Activated CD8-positive, alpha-beta T cell treated with anti-CD3 and anti-CD28 coated beads, Interleukin-2, amount 10 ng/mL, durations not matched to agents 7 days and 5 days (primary cell): ENCODE data around the gene VAMP2. TPM values are rescaled to one million over a fixed set of nuclear protein-coding genes. Genes with fewer than 3 reads are reported as not detected.
A peak's percentile ranks its signal among the peaks of the same experiment; 100 is the strongest.

Source experiments
- ATAC-seq: fragments of 150-1000 bp; cut with Tn5 transposase; one replicate; pipeline ENCODE4 v1.10.0; 2021; ENCODE audit warnings: moderate library complexity
- CTCF ChIA-PET: fragments of 350-600 bp; sonication (Branson Sonifier 250); formaldehyde crosslinking; loops from one replicate; lab custom pipeline; 2021; ENCODE audit warnings: antibody characterized with exemption; lab: Charles Lee
- POLR2A ChIA-PET: fragments of 350-600 bp; sonication (Branson Sonifier 250); formaldehyde crosslinking; loops from one replicate; lab custom pipeline; 2021; ENCODE audit warnings: antibody characterized with exemption; lab: Charles Lee
- DNase-seq: peaks from one replicate; pipeline ENCODE4 v3.0.0-alpha.2; 2020
- H3K27ac Mint-ChIP-seq: one replicate; pipeline ENCODE4 v1.8.0; 2021; ENCODE audit warnings: mild to moderate bottlenecking, mixed read lengths
- H3K27me3 Mint-ChIP-seq: one replicate; pipeline ENCODE4 v1.8.0; 2021; ENCODE audit warnings: low read depth, mixed read lengths
- H3K36me3 Mint-ChIP-seq: one replicate; pipeline ENCODE4 v1.8.0; 2021; ENCODE audit warnings: low read depth, mixed read lengths
- H3K4me1 Mint-ChIP-seq: one replicate; pipeline ENCODE4 v1.8.0; 2021; ENCODE audit warnings: low read depth, mixed read lengths
- H3K4me3 Mint-ChIP-seq: one replicate; pipeline ENCODE4 v1.8.0; 2021; ENCODE audit warnings: mild to moderate bottlenecking, mixed read lengths
- H3K9me3 Mint-ChIP-seq: one replicate; pipeline ENCODE4 v1.8.0; 2022; ENCODE audit warnings: mixed read lengths; ENCODE audit not compliant: insufficient read depth
- total RNA-seq, 2 experiments: library from RNA; stranded (reverse); gene quantifications; one replicate each; pipeline ENCODE4 v1.2.3, GENCODE V29; 2021

VAMP2 gene
- total RNA-seq, 2 experiments from 2014 or later, result 56.3 to 56.7 TPM

DNA sequence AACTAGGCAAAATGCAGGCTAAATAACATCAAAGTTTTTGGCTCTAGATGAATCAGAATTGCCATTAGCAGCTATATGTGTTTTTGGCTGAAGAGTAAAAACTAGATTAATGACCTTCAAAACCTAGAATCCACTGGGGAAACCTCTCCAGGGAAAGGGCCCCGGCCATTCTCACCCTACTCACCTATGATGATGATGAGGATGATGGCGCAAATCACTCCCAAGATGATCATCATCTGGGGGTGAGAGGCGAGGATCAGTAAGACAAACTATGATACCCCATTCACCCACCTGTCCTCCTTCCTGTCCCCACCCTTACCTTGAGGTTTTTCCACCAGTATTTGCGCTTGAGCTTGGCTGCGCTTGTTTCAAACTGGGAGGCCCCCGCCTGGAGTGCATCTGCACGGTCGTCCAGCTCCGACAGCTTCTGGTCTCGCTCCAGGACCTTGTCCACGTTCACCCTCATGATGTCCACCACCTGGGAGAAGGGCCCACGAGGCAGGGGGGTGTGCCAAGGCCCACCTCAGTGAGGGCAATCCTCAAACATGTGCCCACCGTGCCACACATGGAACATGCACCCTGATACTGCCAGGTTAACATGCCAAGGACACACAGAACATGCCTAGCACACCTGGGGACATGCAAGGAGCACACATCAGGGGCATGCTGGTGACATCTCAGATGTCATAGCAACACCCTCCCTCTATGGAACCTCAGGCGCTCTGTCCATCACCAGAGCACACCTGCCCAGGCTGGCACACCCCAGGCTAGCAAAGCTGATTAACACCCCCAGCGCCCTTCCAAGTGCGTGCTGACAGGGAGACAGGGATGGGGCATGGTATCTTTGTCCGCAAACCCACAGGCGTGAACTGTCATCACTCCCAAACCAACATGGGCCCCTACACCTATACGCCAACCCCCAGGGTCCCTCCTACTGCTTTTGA is 1.2 kb downstream of the VAMP2 start:
- Mint-ChIP-seq H3K36me3 (peaks cover 35% of the 10 kb centered on the region), H3K9me3 (no peaks in the 10 kb centered on the region), H3K4me1 (peaks cover 59% of the 10 kb centered on the region), H3K27me3 (no peaks in the 10 kb centered on the region), H3K27ac (peak overlapping the region; percentile 93), H3K4me3 (peak overlapping the region; percentile 79)
- POLR2A ChIA-PET, result interaction anchor here (0.6 to 8.3 kb wide), 8 partner anchors 12 to 59 kb away, joined by 3 to 343 read pairs (median 4); partner anchors contain the start of genes HES7 and TMEM107
- ATAC-seq (no peak), DNase-seq (no peak)
- CTCF ChIA-PET, result interaction anchor here (0.7 to 14.0 kb wide), 6 partner anchors 23 to 216 kb away, joined by 3 to 165 read pairs (median 6); partner anchors contain the start of gene ALOXE3

DNA sequence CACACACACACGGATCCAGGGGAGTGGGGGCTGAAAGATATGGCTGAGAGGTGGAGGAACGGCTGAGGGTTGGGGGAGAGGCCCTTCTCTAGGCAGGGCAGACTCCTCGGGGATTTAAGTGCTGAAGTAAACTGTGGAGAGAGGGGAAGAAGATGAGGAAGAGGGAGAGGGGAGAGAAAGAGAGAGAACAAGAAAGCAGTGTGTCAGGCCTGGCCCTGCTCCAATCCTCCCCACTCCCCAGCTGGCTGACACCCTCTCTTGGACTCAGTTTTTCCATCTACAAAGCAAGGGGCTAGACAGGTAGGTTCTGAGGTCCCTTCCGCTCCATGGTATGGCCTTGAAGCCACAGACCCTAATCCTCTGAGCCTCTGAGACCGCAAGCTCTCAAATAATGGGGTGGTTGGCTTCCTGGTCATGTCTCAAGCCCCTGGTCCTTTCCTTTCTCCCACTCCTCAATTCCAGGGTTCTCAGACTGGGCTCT is 2.0 kb downstream of the VAMP2 start:
- Mint-ChIP-seq H3K27me3 (no peaks in the 10 kb centered on the region), H3K36me3 (peaks cover 34% of the 10 kb centered on the region), H3K4me3 (peak overlapping the region; percentile 79), H3K4me1 (peaks cover 59% of the 10 kb centered on the region), H3K9me3 (no peaks in the 10 kb centered on the region), H3K27ac (peak overlapping the region; percentile 93)
- ATAC-seq, result no peak
- POLR2A ChIA-PET, result interaction anchor here (0.6 to 8.3 kb wide), 6 partner anchors 13 to 60 kb away, joined by 4 to 343 read pairs (median 4); partner anchors contain the start of genes HES7 and TMEM107
- DNase-seq, result no peak
- CTCF ChIA-PET, result interaction anchor here (0.7 to 14.0 kb wide), 6 partner anchors 23 to 217 kb away, joined by 3 to 165 read pairs (median 6); partner anchors contain the start of gene ALOXE3

GRCh38 chr17:8160224-8160577 is 2.5 kb downstream of the VAMP2 start:
- DNase-seq, result no peak
- ChIA-PET POLR2A (interaction anchor here (8.3 kb wide), 1 partner anchor 14 kb away, joined by 343 read pairs; no protein-coding TSS in a partner anchor), CTCF (interaction anchor here (1.1 to 14.0 kb wide), 5 partner anchors 22 to 217 kb away, joined by 3 to 165 read pairs (median 7); partner anchors contain the start of gene ALOXE3)
- Mint-ChIP-seq H3K27ac (peak overlapping the region; percentile 93), H3K36me3 (peaks cover 34% of the 10 kb centered on the region), H3K4me3 (no peak overlapping the region), H3K4me1 (peaks cover 58% of the 10 kb centered on the region), H3K27me3 (no peaks in the 10 kb centered on the region), H3K9me3 (no peaks in the 10 kb centered on the region)
- ATAC-seq, result no peak

- H3K4me1 Mint-ChIP-seq, result peaks cover 52% of the 10 kb centered on the region
- no peaks in the 10 kb centered on the region for H3K27me3 Mint-ChIP-seq
- no peaks in the 10 kb centered on the region for H3K9me3 Mint-ChIP-seq
- peak overlapping the region; percentile 72 for H3K27ac Mint-ChIP-seq
- POLR2A ChIA-PET, result interaction anchor here (0.6 to 8.3 kb wide), 4 partner anchors 9 to 741 kb away, joined by 3 to 343 read pairs (median 4); no protein-coding TSS in a partner anchor
- peak overlapping the region; percentile 27 for H3K4me3 Mint-ChIP-seq
- peaks cover 34% of the 10 kb centered on the region for H3K36me3 Mint-ChIP-seq
- DNase-seq (no peak), ATAC-seq (no peak)
- CTCF ChIA-PET, result interaction anchor here (0.8 to 14.0 kb wide), 8 partner anchors 8 to 99 kb away, joined by 3 to 165 read pairs (median 7); partner anchors contain the start of genes ALOXE3 and HES7
Observed at GRCh38 chr17:8159459-8160223, 3.1 kb downstream of the VAMP2 start.

GRCh38 chr17:8159032-8159400 is 3.7 kb downstream of the VAMP2 start:
- no peak for DNase-seq
- H3K9me3 Mint-ChIP-seq, result no peaks in the 10 kb centered on the region
- ChIA-PET CTCF (interaction anchor here (0.7 to 14.0 kb wide), 13 partner anchors 8 to 65 kb away, joined by 3 to 165 read pairs (median 4); partner anchors contain the start of genes ALOXE3 and HES7), POLR2A (interaction anchor here (0.6 to 8.3 kb wide), 4 partner anchors 15 to 39 kb away, joined by 4 to 343 read pairs (median 6); no protein-coding TSS in a partner anchor)
- H3K27me3 Mint-ChIP-seq, result no peaks in the 10 kb centered on the region
- H3K27ac Mint-ChIP-seq, result peak overlapping the region; percentile 87
- H3K36me3 Mint-ChIP-seq, result peaks cover 36% of the 10 kb centered on the region
- peaks cover 46% of the 10 kb centered on the region for H3K4me1 Mint-ChIP-seq
- ATAC-seq, result no peak
- H3K4me3 Mint-ChIP-seq, result no peak overlapping the region

DNA sequence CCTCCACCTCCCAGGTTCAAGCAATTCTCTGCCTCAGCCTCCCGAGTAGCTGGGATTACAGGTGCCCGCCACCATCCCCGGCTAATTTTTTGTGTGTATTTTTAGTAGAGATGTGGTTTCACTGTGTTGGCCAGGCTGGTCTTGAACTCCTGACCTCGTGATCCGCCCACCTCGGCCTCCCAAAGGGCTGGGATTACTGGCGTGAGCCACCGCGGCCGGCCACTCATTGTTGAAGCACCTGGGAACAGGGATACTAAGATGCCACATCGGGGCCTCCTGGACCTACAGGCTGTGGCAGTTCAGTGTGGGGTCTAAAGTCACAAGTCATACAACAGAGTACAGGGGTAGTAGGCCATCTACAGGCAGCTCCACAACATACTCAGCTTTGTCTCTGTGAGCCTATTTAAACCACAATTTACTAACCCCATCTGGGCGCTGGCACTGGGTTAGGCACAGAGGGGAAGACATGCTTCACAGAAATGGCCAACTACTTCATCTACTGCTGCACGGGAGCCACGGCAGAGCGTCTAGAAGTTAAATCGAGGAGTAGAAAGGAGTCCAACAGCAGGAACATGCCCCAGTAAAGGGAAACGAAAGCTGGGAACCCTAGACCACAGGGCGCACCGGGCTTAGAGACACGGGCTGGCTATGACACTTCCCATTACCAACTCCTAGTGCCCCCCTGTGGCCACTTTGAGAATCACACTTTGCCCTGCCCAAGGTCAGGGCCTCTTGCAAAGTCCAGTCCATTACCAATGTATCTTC is 4.3 kb downstream of the VAMP2 start:
- Mint-ChIP-seq H3K4me3 (peak overlapping the region; percentile 2), H3K27me3 (no peaks in the 10 kb centered on the region), H3K9me3 (no peaks in the 10 kb centered on the region), H3K27ac (peak overlapping the region; percentile 87), H3K4me1 (peaks cover 40% of the 10 kb centered on the region), H3K36me3 (peaks cover 37% of the 10 kb centered on the region)
- no peak for ATAC-seq
- ChIA-PET CTCF (interaction anchor here (0.7 to 14.0 kb wide), 16 partner anchors 9 to 169 kb away, joined by 3 to 165 read pairs (median 4); partner anchors contain the start of genes ALOXE3 and HES7), POLR2A (interaction anchor here (0.6 to 8.3 kb wide), 6 partner anchors 12 to 40 kb away, joined by 3 to 343 read pairs (median 4); no protein-coding TSS in a partner anchor)
- peak; percentile 93 for DNase-seq

GRCh38 chr17:8156246-8156992 is 6.3 kb downstream of the VAMP2 start:
- Mint-ChIP-seq H3K27me3 (no peaks in the 10 kb centered on the region), H3K4me3 (no peak overlapping the region), H3K36me3 (peaks cover 31% of the 10 kb centered on the region), H3K9me3 (no peaks in the 10 kb centered on the region), H3K4me1 (peaks cover 36% of the 10 kb centered on the region), H3K27ac (no peak overlapping the region)
- POLR2A ChIA-PET, result interaction anchor here (0.7 to 8.1 kb wide), 24 partner anchors 8 to 700 kb away, joined by 3 to 164 read pairs (median 6); partner anchors contain the start of genes ALOXE3, AURKB, BORCS6 and CTC1
- DNase-seq (peak; percentile 100), ATAC-seq (peak; percentile 82)
- CTCF ChIA-PET, result interaction anchor here (0.8 to 14.0 kb wide), 10 partner anchors 13 to 144 kb away, joined by 3 to 165 read pairs (median 5); partner anchors contain the start of genes ALOXE3 and HES7

GRCh38 chr17:8155996-8156245 is 6.8 kb downstream of the VAMP2 start:
- CTCF ChIA-PET, result interaction anchor here (0.8 to 14.0 kb wide), 7 partner anchors 12 to 95 kb away, joined by 3 to 165 read pairs (median 5); partner anchors contain the start of genes ALOXE3 and HES7
- ATAC-seq (no peak), DNase-seq (no peak)
- POLR2A ChIA-PET, result interaction anchor here (0.6 to 8.1 kb wide), 24 partner anchors 8 to 701 kb away, joined by 3 to 164 read pairs (median 6); partner anchors contain the start of genes ALOXE3, BORCS6, CTC1 and HES7
- Mint-ChIP-seq H3K27ac (no peak overlapping the region), H3K36me3 (peaks cover 26% of the 10 kb centered on the region), H3K9me3 (no peaks in the 10 kb centered on the region), H3K4me3 (no peak overlapping the region), H3K4me1 (peaks cover 32% of the 10 kb centered on the region), H3K27me3 (no peaks in the 10 kb centered on the region)

DNA sequence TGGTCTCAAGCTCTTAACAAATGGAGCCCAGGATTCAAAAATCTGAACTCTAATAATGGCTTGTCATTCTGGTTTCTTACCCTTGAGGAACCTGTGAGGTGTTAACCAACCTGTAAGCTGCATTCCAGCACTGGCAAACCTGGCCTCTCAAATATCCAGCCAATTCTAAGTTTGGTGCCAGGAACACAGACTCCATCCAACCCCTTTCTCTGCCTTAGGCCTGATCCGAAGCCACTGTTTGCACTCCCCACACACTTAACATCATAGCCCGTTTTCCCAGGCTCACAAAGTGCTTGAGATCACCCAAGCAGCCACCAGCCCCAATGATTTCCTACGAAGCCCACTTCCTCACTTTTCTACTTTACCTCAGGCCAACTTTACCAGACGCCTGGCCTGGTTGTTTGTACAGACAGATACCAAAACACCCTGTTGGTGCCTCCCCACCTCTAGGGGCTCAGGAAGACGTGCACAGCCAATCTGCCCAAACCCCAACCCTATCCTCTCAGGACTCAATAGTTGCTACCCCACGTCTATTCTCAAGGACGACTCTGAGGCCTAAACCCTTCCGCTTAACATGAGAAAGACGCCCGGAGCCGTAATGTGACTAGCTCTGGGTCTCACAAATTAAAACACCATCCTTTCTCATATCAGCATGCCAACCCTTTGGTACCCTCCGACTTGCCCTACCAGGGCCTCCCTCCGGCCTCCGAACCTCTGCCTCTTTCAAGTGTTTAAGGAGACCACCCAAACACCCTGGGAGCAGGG is 7.3 kb downstream of the VAMP2 start:
- Mint-ChIP-seq H3K4me3 (no peak overlapping the region), H3K36me3 (peaks cover 21% of the 10 kb centered on the region), H3K9me3 (no peaks in the 10 kb centered on the region), H3K27ac (no peak overlapping the region), H3K4me1 (peaks cover 32% of the 10 kb centered on the region), H3K27me3 (no peaks in the 10 kb centered on the region)
- CTCF ChIA-PET, result interaction anchor here (0.8 to 14.0 kb wide), 6 partner anchors 9 to 35 kb away, joined by 3 to 165 read pairs (median 7); partner anchors contain the start of gene ALOXE3
- ATAC-seq (no peak), DNase-seq (no peak)
- POLR2A ChIA-PET, result interaction anchor here (0.6 to 8.1 kb wide), 23 partner anchors 8 to 701 kb away, joined by 3 to 164 read pairs (median 7); partner anchors contain the start of genes ALOXE3, BORCS6, CTC1 and HES7
